HG03139 (cell line): ENCODE data around the gene PHF5A.
"Not testable (repeated sequence)": the region's sequence is repeated elsewhere in the genome, so short reads cannot be mapped to it uniquely, and the experiment has no call there.

Experiments used
- ATAC-seq: cut with Tn5 transposase; IDR thresholded peaks from one replicate; pipeline ENCODE4 v1.9.1; 2021; ENCODE audit not compliant: unreplicated experiment

Gene PHF5A

DNA sequence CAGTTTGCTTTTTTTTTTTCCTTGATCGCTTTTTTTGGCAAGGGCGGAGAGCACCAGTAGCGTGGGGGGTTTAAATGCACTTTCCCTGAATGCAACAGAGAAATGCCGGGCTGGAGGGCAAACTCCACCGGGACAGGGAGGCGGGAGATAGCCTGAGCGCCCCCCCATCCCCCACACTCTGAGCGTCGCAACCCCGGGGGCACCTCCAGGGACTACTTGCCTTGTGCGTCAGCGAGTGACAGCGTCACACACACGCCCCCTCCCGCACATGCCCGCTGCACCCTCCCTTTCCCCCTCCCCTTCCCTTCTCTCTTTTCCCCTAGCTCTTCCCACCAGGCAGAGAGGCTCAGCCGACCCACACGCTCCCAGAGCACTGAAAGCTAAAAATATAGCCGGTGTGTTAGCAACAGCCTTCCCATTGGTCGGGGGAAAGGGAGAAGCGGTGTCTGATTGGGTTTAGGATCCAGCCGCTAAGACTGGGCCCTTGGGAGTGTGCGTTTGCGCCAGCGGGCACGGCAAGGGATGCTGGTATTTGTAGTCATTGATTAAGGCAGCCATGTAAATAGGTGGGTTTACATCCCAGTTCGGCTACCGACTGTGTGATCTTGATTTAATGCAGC is 20.2 kb downstream of the PHF5A start:
- ATAC-seq, result peak; percentile 44

DNA sequence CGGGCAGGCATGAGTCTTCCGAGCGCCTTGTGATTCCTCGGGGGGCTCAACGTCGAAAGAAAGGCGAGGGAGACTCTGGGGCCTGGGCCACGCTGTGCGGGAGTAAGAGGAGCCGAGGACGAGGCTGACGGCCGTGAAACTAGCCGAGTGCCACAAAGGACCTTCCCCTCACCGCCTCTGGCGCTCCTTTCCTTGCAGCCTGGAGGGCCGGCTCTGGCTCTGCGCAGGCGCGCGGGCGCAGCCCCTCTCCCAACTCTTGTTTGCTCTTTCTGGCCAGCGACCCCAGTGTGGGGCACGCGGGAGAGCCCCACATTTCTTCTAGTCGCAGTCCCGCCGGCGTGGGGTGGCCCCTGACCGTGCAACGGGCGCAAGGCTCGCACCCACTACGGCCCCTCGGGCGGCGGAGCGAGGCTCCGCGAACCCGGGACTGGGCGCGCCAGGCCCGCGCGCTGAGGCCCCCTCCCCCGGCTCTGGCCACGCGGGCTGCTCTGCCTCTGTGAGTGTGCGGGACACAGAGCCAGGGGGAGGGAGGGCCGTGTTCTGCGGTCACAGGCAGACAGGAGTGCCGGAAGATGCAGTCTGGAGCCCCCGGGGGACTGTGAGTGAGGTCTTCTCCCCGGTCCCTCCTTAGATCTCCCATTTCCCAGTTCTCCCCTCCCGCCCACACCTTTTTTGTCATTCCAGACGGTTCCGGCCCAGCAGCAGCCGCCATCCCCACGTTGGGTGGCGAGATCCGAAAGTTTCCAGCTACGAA is 20.9 kb downstream of the PHF5A start:
- no peak for ATAC-seq

DNA sequence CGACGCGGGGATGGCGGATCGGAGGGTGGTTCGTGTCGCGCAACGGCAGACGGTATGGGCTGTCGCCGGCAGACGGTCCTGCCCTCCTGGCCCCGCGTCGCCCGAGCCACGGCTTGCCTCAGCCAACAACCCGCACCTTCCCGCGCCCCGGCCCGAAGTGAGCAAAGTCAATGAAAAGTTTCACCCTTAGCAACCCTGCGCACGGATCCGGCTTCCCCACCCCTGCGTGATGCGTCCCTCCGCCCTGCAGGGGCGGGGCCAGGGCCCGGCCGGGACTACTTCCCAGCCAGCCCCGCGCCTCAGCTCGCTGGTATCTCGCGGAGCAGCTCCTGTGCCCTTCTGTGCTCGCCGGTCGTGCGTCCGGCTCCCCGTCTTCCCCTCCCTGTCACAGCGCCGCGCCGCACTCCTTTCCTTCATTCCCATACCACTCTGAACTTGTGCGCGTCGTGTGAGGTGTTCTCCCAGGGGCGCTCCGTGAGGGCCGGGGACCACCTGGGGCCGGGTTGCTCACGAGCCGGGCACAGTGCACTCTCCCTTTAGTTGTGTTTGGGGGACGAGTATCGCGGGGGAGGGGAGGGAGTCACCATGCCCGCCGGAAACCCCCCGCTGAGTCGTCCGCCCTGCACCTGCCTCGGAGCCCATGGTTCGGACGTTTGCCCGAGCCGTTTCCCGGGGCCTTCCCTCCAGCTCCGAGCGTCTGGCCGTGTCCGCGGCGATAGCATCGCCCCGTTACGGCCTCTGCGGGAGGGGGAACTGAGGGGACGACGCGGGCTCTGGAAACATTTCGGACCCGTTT is 21.7 kb downstream of the PHF5A start, which contains the start of gene TOB2:
Gene TOB2 (minus strand): TSS at position 163 of the 796 bp plus-strand sequence. CDS start 9,456 bp downstream, outside the sequence.
- ATAC-seq, result peak; percentile 30

- no peak for ATAC-seq
Measured at GRCh38 chr22:41446057-41446501, 22.4 kb downstream of the PHF5A start.

GRCh38 chr22:41445129-41446056 is 23.1 kb downstream of the PHF5A start:
- no peak for ATAC-seq

DNA sequence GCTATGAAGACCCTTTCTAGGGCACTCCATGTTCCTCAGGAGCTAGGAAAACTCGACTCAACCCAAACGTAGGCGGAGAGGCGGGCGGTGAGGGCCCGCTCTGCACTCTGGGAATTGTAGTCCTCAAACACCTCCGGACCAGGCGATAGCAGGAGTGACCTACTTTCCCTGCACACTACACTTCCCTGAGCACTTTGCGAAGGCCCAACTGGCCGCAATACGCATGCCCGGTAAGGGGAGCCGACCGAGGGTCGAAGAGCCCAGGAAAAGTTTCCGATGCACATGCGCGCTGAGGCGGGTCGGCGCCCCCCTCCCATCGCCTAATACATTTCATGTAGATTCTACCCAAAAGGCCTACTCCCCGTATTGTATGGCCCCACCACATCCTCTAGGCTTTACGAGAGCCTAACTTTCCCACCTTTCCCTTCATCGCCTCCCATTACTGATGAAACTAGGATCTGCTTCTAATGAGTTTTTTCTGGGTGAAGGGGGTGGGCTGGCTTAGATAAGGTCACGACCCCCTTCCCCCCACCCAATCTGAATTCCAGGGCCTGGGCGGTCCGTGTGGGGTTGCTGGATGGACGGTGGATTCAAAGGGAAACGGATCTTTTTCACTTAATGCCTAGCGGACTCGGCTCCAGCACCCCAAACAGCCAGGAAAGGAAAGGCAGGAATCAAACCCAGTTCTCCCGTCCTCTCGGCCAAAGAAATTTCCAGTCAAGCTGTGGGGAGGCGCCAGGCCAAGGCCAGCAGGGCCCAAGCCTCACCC is 23.9 kb downstream of the PHF5A start:
- ATAC-seq, result peak; percentile 41

DNA sequence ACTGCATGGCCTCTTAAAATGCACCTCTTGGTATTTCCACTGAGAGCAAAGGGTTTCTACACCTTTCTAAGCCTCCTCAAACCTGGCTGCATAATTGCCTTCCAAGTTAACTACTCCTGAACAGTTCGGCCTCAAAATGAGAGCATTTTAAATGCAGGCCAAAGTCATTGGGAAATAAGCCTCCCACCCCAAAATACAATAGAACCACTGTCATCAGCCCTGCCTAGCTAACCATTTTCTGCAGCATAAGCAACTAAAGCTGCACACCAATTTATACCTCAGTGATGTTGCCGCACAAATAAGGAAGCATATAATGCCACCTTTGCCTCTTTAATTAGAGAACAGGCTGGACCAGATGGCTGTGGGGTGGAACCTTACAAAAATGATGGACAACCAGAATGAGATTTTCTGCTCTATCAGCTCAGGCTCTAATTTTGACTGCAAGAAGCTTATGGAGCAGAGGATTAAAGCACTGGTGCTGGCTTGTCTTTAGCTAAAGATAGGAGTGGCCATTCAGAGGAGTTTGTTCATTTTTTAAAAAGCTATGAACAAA is 26.2 kb downstream of the PHF5A start:
- no peak for ATAC-seq

GRCh38 chr22:41440511-41440910 is 28.0 kb downstream of the PHF5A start:
- not testable (repeated sequence) for ATAC-seq

DNA sequence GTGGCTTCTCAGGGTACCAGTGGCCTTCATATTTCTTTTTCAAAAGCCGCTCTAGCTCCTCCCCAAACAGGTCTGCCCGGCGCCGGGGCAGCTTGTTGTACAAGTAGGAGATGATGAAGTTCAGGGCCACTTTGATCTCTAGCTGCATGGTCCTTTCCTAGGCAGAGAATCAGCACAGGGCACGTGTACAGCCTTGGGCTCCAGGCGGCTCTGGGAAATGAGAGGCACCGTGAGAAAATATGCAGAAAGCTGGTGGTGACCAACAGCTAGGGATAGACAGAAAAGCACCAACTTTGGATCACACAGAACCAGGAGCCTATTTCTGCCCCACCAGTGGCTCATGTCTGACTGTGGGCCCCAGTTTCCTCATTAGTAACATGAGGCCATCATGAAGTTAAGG is 31.3 kb downstream of the PHF5A start:
- no peak for ATAC-seq

GRCh38 chr22:41436322-41437113 is 32.0 kb downstream of the PHF5A start:
- no peak for ATAC-seq

DNA sequence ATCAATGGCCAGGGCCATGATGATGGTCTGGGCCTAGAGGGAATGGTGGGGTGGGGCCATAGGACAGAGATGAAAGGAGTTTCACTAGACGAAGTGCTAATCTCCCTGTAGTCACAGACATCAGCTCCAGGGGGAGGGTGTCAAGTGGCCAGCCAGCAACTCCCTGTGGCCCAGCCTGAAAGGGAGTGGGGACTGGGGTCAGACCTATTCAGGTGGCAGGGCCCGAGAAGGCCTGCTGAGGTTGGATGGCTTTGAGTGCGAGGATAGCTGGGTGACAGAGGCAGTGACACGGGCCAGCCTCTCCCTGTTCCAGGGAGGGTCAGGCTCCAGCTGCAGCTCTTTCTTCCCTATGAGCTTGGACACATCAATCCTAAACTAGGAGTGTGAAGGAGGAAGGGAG is 32.9 kb downstream of the PHF5A start:
- no peak for ATAC-seq

GRCh38 chr22:41434361-41435003 is 34.0 kb downstream of the PHF5A start:
- ATAC-seq, result not testable (repeated sequence)

DNA sequence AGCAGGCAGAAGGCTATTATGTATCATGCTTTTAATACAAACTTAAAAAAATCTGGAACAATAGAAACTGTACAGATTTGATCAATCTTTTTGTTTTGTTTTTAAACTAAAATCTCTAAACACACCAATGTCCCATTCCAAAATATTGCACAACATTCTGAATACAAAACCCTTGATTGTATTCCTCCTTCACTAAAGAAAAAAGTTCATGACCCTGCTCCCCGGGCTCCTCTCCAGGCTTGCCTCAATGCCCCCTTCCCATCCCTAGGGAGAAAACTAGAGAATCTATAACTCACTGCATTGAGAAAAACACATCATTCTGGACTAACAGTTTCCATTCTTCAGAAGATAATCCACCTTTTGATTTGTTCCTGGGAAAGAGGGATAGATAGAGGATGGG is 35.0 kb downstream of the PHF5A start:
- not testable (repeated sequence) for ATAC-seq

- no peak for ATAC-seq
Measured at GRCh38 chr22:41431656-41432055, 36.8 kb downstream of the PHF5A start.

GRCh38 chr22:41429951-41430332 is 38.5 kb downstream of the PHF5A start:
- no peak for ATAC-seq

GRCh38 chr22:41429232-41429950 is 39.1 kb downstream of the PHF5A start:
- no peak for ATAC-seq

GRCh38 chr22:41425660-41426365 is 42.7 kb downstream of the PHF5A start:
- no peak for ATAC-seq
